ENCODE results near the gene ADAMTS12. TPM values are rescaled to one million over a fixed set of nuclear protein-coding genes. Genes with fewer than 3 reads are reported as not detected.

ADAMTS12 gene
- total and polyA plus RNA-seq, 10 of the 15 experiments (the other 5 are each of a cell fraction or from before 2014, with no cell fraction given), result 0.11 to 35.8 (median 20.7) TPM

DNA sequence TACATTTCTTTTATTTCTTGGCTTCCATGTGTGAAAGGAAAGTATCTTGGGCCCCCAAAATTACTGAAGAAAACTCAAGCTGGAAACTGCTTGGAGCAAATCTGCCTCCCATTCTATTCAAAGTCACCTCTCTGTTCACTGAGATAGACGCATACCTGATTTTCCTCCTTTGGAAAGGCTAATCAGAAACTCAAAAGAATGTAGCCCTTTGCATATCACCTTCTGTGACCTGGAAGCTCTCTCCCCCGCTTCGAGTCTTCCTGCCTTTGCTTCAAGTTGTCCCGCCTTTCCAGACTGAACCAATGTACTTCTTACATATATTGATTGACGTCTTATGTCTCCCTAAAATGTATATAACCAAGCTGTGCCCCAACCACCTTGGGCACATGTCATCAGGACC is 39.3 kb upstream of the ADAMTS12 start:
- POLR2A ChIA-PET, result no interaction called here
- in situ Hi-C loops (cut with MboI) (loop anchor here (5.0 kb wide), 1 partner anchor 489 kb away; the partner anchor contains the start of gene TARS1), intact Hi-C loops (cut with micrococcal nuclease; ENCODE audit: unreplicated experiment) (no loop called here)
- Histone ChIP-seq H2AFZ (ENCODE audit: control insufficient read depth, low read depth, low read length) (no peak overlapping the region), H4K20me1 (ENCODE audit: control insufficient read depth, insufficient read depth) (no peaks in the 10 kb centered on the region), H3K27ac (ENCODE audit: control insufficient read depth, insufficient read depth) (no peak overlapping the region), H3K36me3 (ENCODE audit: control insufficient read depth in 2 of 2, insufficient read depth in 2 of 2, low read length in 1 of 2) (no peaks in the 10 kb centered on the region), H3K4me2 (ENCODE audit: control insufficient read depth, insufficient read depth) (no peak overlapping the region), H3K9me3 (replicated peaks; ENCODE audit: control insufficient read depth, insufficient read depth, low read length) (no peaks in the 10 kb centered on the region; the same call in 2 of the 3 replicates), H3K4me1 (ENCODE audit: control insufficient read depth, insufficient read depth, low read length) (peaks cover 35% of the 10 kb centered on the region), H3K79me2 (ENCODE audit: control insufficient read depth, insufficient read depth, low read length) (no peaks in the 10 kb centered on the region), H3K4me3 (no peak overlapping the region), H3K27me3 (replicated peaks in 1 of 2; ENCODE audit: control insufficient read depth in 2 of 2, insufficient read depth in 2 of 2, low read length in 1 of 2) (no peaks in the 10 kb centered on the region), H3K9ac (ENCODE audit: control insufficient read depth, insufficient read depth, low read length) (no peak overlapping the region)
- DNase-seq (ENCODE audit: low read depth, low spot score) (no peak), ATAC-seq (no peak), FAIRE-seq (no peak)
- CTCF ChIA-PET, result interaction anchor here (0.7 to 6.6 kb wide), 5 partner anchors 80 to 490 kb away, joined by 3 to 96 read pairs (median 32); partner anchors contain the start of gene TARS1
- TF ChIP-seq SRF (IDR thresholded peaks at IDR 0.05; ENCODE audit: low read depth in 2 of 2, low read length in 2 of 2) (no peak), ATF3 (IDR thresholded peaks at IDR 0.05; ENCODE audit: borderline replicate concordance, extremely low read depth, low read depth, low read length) (no peak), RBBP5 (conservative IDR thresholded peaks at IDR 0.05) (no peak), JUND (IDR thresholded peaks at IDR 0.05; ENCODE audit: low read depth, low read length) (no peak), JUNB (IDR thresholded peaks at IDR 0.05) (no peak), MTA2 (IDR thresholded peaks at IDR 0.05; ENCODE audit: low read depth) (no peak), CHD1 (IDR thresholded peaks at IDR 0.05; ENCODE audit: low read depth, low read length) (no peak), TCF7 (IDR thresholded peaks at IDR 0.05; ENCODE audit: borderline replicate concordance) (no peak), SIX5 (IDR thresholded peaks at IDR 0.05; ENCODE audit: low read depth, low read length, severe bottlenecking) (no peak), MYB (IDR thresholded peaks at IDR 0.05; ENCODE audit: borderline replicate concordance, low read depth, low read length) (no peak)
- TF ChIP-seq, protein P1, sequence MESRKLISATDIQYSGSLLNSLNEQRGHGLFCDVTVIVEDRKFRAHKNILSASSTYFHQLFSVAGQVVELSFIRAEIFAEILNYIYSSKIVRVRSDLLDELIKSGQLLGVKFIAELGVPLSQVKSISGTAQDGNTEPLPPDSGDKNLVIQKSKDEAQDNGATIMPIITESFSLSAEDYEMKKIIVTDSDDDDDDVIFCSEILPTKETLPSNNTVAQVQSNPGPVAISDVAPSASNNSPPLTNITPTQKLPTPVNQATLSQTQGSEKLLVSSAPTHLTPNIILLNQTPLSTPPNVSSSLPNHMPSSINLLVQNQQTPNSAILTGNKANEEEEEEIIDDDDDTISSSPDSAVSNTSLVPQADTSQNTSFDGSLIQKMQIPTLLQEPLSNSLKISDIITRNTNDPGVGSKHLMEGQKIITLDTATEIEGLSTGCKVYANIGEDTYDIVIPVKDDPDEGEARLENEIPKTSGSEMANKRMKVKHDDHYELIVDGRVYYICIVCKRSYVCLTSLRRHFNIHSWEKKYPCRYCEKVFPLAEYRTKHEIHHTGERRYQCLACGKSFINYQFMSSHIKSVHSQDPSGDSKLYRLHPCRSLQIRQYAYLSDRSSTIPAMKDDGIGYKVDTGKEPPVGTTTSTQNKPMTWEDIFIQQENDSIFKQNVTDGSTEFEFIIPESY (IDR thresholded peaks at IDR 0.05), result no peak
- BruUV-seq (replicated peaks), result no TSS peak
- 83% methylated on average over 5 of the region's 5 CpGs for WGBS (ENCODE audit: insufficient coverage, insufficient replicate concordance, low lambda C conversion rate, missing lambda C conversion rate)
- SMC1A ChIA-PET (ENCODE audit: uncharacterized antibody, unreplicated experiment), result interaction anchor here (0.6 to 7.4 kb wide), 12 partner anchors 8 to 496 kb away, joined by 3 to 80 read pairs (median 24); no protein-coding TSS in a partner anchor
- RAD21 ChIA-PET (ENCODE audit: unreplicated experiment), result interaction anchor here (2.6 to 8.8 kb wide), 2 partner anchors 79 to 343 kb away, joined by 10 to 111 read pairs; no protein-coding TSS in a partner anchor
